Peyer's patch (tissue), 4 donors: ENCODE results near the gene FXYD1.

Source experiments
- CTCF ChIP-seq, 6 experiments: fragments of 450-650 bp in 4 of 6; fragments of 200-600 bp in 2 of 6; sonication (generic) in 1 of 6; IDR thresholded peaks; one replicate each; pipeline ENCODE4 v1.5.1; 2017 to 2019; ENCODE audit warnings: antibody characterized with exemption in 6 of 6, mild to moderate bottlenecking in 3 of 6, moderate library complexity in 1 of 6
- POLR2A ChIP-seq, 2 donors: fragments of 450-650 bp; IDR thresholded peaks; one replicate each; pipeline ENCODE4 v1.5.1; 2017; ENCODE audit warnings: antibody characterized with exemption in 2 of 2, mild to moderate bottlenecking in 2 of 2, moderate library complexity in 2 of 2

- no peak for TF ChIP-seq POLR2A (IDR thresholded peaks at IDR 0.05)
- no peak for TF ChIP-seq CTCF (IDR thresholded peaks at IDR 0.05)
Measured at GRCh38 chr19:35157431-35157830, 18.8 kb downstream of the FXYD1 start.
